ENCODE measurements around the gene SLC41A3.
"Not testable (repeated sequence)": the region's sequence is repeated elsewhere in the genome, so short reads cannot be mapped to it uniquely, and the experiment has no call there.

The SLC41A3 gene

DNA sequence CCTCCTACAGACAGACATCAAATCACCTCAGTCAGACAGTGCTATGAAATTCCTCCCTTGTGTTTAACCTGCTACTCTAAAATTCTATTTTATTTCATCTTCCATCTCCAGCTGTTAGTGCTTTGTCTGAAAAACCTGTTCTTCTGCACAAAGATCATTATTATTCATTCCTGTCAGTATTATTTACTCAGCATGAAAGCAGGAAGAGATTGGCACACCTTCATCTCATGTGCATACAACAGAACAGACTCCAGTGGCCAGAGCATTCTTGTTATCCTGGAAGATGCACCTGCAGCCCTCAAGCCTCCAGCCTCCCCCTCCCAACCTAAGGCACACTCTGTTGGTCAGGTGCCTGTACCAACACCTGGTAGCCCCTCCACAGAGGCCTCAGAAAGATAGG, 116.8 kb downstream of the SLC41A3 start:
- DNase-seq = no peak
- H3K27me3 ChIP-seq = peaks cover 21% of the 10 kb centered on the region

DNA sequence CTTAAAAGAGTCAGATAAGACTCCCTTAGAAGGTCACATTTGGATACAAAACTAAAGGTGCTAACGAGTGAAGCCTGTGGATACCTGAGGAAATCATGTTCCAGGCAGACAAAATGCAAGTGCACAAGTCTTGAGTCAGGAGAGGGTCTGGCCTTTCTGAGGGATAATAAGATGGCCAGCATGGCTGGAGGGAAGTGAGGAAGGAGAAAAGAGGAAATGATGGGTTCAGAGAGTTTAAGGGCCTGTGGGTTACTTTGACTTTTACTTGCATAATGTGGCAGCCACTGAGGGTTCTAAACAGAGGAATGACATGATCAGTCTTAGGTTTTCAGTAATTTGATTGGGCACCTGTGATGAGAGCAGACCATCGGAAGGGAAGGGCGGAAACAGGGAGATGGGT, 118.4 kb downstream of the SLC41A3 start:
- no peaks in the 10 kb centered on the region for H3K36me3 ChIP-seq
- H3K9me3 ChIP-seq = no peaks in the 10 kb centered on the region
- no peak for DNase-seq
- no peak overlapping the region for H3K4me3 ChIP-seq (ENCODE audit: low read depth, low read length)
- TF ChIP-seq, protein P1, sequence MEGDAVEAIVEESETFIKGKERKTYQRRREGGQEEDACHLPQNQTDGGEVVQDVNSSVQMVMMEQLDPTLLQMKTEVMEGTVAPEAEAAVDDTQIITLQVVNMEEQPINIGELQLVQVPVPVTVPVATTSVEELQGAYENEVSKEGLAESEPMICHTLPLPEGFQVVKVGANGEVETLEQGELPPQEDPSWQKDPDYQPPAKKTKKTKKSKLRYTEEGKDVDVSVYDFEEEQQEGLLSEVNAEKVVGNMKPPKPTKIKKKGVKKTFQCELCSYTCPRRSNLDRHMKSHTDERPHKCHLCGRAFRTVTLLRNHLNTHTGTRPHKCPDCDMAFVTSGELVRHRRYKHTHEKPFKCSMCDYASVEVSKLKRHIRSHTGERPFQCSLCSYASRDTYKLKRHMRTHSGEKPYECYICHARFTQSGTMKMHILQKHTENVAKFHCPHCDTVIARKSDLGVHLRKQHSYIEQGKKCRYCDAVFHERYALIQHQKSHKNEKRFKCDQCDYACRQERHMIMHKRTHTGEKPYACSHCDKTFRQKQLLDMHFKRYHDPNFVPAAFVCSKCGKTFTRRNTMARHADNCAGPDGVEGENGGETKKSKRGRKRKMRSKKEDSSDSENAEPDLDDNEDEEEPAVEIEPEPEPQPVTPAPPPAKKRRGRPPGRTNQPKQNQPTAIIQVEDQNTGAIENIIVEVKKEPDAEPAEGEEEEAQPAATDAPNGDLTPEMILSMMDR (IDR thresholded peaks at IDR 0.05; ENCODE audit: low read depth, low read length) = no peak
- no peaks in the 10 kb centered on the region for H3K4me1 ChIP-seq
- peaks cover 9% of the 10 kb centered on the region for H3K27me3 ChIP-seq

More for the DNA sequence above, 116.8 kb downstream of the SLC41A3 start:
- Histone ChIP-seq H3K9me3 (no peaks in the 10 kb centered on the region), H3K4me3 (ENCODE audit: low read depth, low read length) (no peak overlapping the region), H3K4me1 (no peaks in the 10 kb centered on the region), H3K36me3 (no peaks in the 10 kb centered on the region)
- TF ChIP-seq, protein P1 (IDR thresholded peaks at IDR 0.05; ENCODE audit: low read depth, low read length) = no peak

DNA sequence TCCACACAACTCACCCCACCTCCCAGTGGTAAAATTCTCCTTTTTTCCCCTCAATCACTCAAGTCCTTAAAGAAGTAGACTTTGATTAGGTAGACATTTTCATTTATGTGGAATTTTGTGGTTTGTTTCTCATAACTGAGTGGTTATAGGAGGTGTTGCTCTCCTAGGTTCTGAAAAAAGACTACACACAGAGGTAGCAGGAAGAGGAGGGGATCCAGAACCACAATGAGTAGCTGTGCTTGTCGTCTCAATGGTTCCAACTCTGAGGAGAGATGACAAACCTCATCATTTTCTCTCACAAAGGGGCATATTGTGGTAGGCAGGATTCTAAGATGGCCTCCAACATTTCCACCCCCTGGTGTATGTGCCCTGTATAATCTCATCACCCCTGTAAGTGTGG, 120.1 kb downstream of the SLC41A3 start:
- not testable (repeated sequence) for H3K27me3 ChIP-seq, H3K4me1 ChIP-seq, DNase-seq

DNA sequence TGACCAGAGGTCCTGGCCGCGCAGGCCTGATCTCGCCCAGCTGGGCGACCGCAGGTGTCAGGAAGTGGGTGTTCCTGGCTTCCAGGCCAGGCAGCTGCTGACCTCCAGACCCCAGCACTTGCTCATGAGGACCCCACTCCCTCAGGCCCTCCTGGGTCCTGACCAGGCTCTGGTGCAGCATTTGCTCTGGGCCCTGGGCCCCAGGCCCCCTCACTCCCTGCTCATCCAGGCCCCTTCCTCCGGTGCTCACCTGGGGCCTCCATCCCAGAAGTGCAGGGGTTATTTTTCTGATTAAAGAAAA, 122.7 kb downstream of the SLC41A3 start:
- Histone ChIP-seq H3K4me1 (no peaks in the 10 kb centered on the region), H3K27me3 (peaks cover 3% of the 10 kb centered on the region), H3K36me3 (no peaks in the 10 kb centered on the region), H3K4me3 (ENCODE audit: low read depth, low read length) (no peak overlapping the region), H3K9me3 (no peaks in the 10 kb centered on the region)
- DNase-seq = no peak
- TF ChIP-seq, protein P1 (IDR thresholded peaks at IDR 0.05; ENCODE audit: low read depth, low read length) = no peak

More for the DNA sequence above, 120.1 kb downstream of the SLC41A3 start:
- H3K4me3 ChIP-seq (ENCODE audit: low read depth, low read length); H3K9me3 ChIP-seq; H3K36me3 ChIP-seq: not testable (repeated sequence)

DNA sequence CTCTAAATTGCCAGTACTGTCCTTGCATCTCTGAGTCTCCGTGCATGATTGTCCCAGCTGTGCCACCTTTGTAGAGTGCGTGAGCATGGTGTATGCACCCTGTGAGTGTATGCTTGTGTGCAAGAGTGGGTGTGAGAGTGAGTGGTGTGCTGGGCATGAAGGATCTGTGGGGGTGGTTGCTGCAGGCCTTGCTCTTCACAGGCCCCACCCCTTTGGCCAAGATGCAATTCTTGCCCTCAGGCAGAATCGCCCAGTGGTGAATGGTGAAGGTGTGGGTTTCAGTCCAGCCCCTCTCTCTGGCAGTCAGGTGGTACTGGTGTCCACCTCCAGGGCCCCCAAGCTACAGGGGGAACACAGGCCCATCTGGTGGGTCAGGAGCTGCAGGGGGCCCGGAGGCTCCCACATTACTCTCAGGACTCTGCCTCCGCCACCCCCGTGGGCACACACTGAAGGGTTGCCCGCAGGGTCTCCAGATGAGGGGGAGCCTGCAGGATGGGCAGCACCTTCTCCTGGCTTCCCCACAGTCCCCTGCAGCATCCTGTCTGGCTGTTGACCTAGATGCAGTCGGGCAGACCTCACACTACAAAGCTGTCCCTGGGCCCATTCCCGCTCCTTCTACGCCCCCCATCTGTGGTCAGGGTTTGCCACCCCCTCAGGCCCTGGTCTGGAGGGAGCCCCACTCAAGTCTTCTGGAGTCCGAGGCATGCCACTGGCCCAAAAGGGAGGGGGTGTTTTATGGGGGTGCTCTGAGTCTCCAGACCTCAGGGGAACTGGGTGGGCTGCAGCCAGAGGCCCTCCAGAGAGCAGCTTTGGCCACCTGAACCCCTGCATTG, 123.3 kb downstream of the SLC41A3 start:
- Histone ChIP-seq H3K4me1 (no peaks in the 10 kb centered on the region), H3K36me3 (no peaks in the 10 kb centered on the region), H3K9me3 (no peaks in the 10 kb centered on the region), H3K4me3 (ENCODE audit: low read depth, low read length) (no peak overlapping the region), H3K27me3 (peaks cover 3% of the 10 kb centered on the region; the same call in 1 of the 2 replicates)
- DNase-seq = no peak
- TF ChIP-seq, protein P1 (IDR thresholded peaks at IDR 0.05; ENCODE audit: low read depth, low read length) = no peak

DNA sequence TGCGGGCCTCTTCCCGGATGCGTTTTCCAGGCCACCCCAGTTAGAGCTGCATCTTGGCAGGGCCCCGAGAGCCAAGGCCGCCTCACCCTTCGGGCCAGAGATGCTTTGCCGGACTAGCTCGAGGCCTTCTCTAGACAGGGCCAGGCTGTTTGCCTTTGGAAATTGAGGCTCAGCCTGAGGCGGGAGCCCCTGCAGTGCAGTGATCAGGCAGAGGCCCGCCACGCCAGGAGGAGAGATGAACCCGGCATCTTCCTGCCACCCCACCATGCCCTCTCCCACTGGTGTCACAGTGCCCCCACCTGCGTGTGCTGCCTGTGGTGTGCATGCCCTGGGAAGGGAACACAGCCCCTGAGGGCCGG, 123.9 kb downstream of the SLC41A3 start:
- Histone ChIP-seq H3K4me3 (ENCODE audit: low read depth, low read length) (no peak overlapping the region), H3K27me3 (peaks cover 3% of the 10 kb centered on the region; the same call in 1 of the 2 replicates), H3K9me3 (no peaks in the 10 kb centered on the region), H3K36me3 (no peaks in the 10 kb centered on the region), H3K4me1 (no peaks in the 10 kb centered on the region)
- no peak for DNase-seq
- TF ChIP-seq, protein P1 (IDR thresholded peaks at IDR 0.05; ENCODE audit: low read depth, low read length) = no peak
